Testis (tissue), 3 donors: ENCODE measurements around the gene FBXW5. TPM values are rescaled to one million over a fixed set of nuclear protein-coding genes. Genes with fewer than 3 reads are reported as not detected.

ENCODE experiments used
- DNase-seq: peaks from one replicate; pipeline ENCODE4 v3.0.0-alpha.2; 2019
- H3K27ac ChIP-seq, 2 donors: fragments of 200-600 bp; sonication (generic); one replicate each; pipeline ENCODE4 v1.5.1; 2019
- H3K27me3 ChIP-seq: fragments of 200-600 bp; sonication (generic); one replicate; pipeline ENCODE4 v1.5.1; 2019
- H3K36me3 ChIP-seq: fragments of 200-600 bp; sonication (generic); one replicate; pipeline ENCODE4 v1.5.1; 2017; ENCODE audit warnings: low read depth; ENCODE audit errors: missing control alignments
- H3K4me1 ChIP-seq: fragments of 200-600 bp; sonication (generic); one replicate; pipeline ENCODE4 v1.5.1; 2019
- H3K4me3 ChIP-seq, 2 donors: fragments of 200-600 bp; sonication (generic); one replicate each; pipeline ENCODE4 v1.5.1; 2017 to 2019
- H3K9me3 ChIP-seq: fragments of 200-600 bp; sonication (generic); one replicate; pipeline ENCODE4 v1.5.1; 2017
- POLR2A ChIP-seq: fragments of 450-650 bp; IDR thresholded peaks from one replicate; pipeline ENCODE4 v1.6.1; 2017; ENCODE audit warnings: antibody characterized with exemption, mild to moderate bottlenecking, moderate library complexity
- WGBS, 2 donors: methylation state at CpG; one replicate each; pipeline ENCODE4 v1.1.5; 2018; 5-methylcytosine and 5-hydroxymethylcytosine counted together
- intact Hi-C: fragments of 100-400 bp; cut with DNase I; formaldehyde crosslinking; loops from one replicate; pipeline ENCODE4 v1.15.1; 2023; ENCODE audit warnings: low total_unique reads
- polyA plus RNA-seq: library from polyadenylated mRNA; stranded (reverse); fragments of 350-450 nt; fragmentation: Illumina TruSeq; extraction: RNeasy Lipid Tissue Mini Kit (QIAGEN cat#74804); gene quantifications from one replicate; pipeline ENCODE4 v1.2.3, GENCODE V29; 2014; ENCODE audit warnings: low read depth, low replicate concordance; ENCODE audit not compliant: insufficient read depth
- total RNA-seq, 2 donors: library from RNA; depleted of rRNA; stranded (reverse); fragments of >200 nt; gene quantifications; one replicate each; pipeline ENCODE4 v1.2.3, GENCODE V29; 2016
- TF ChIP-seq, protein P1 (sequence below), 3 experiments: fragments of 450-650 bp in 2 of 3; fragments of 200-600 bp in 1 of 3; sonication (generic) in 1 of 3; IDR thresholded peaks; one replicate each; pipeline ENCODE4 v1.5.1; 2016 to 2019; ENCODE audit warnings: antibody characterized with exemption in 3 of 3, mild to moderate bottlenecking in 2 of 3, moderate library complexity in 1 of 3

Gene FBXW5
- total and polyA plus RNA-seq, 3 donors from 2014 or later, result 452 to 749 (median 509) TPM

DNA sequence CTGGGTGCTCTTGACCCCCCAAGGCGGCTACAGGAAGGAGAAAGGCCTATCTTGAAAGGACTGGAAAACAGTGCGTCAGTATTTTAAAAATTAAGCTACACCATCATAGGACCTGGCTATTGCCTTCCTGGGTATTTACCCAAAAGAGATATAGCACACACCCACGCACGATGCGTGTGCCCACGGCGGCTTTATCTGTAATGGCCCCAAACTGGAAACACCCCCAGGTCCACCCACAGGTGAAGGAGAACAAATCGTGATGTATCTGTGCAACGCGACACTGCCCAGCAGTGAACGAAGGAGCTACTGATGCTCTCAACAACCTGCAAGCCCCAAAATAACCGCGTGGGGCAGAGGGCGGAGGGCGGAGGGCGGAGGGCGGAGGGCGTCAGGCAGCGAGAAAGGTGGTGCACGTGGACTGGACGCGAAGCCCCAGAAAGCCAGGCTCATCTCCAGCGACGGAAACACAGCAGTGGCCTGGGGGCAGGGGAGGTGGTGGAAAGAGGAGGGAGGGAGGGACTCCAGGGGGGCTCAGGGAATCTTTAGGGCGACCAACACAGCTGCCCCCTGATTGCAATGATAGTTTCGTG, 20.4 kb upstream of the FBXW5 start:
- H3K27me3 ChIP-seq, result no peaks in the 10 kb centered on the region
- 75 to 87% methylated on average over 25 to 26 of the region's 26 CpGs for WGBS, 2 donors
- no peak for DNase-seq
- H3K9me3 ChIP-seq, result no peaks in the 10 kb centered on the region
- peak overlapping the region; percentile 81 for H3K27ac ChIP-seq
- no peaks in the 10 kb centered on the region for H3K36me3 ChIP-seq
- H3K4me3 ChIP-seq, result no peak overlapping the region
- H3K4me1 ChIP-seq, result peaks cover 72% of the 10 kb centered on the region
- no peak for TF ChIP-seq POLR2A
- TF ChIP-seq, protein P1, sequence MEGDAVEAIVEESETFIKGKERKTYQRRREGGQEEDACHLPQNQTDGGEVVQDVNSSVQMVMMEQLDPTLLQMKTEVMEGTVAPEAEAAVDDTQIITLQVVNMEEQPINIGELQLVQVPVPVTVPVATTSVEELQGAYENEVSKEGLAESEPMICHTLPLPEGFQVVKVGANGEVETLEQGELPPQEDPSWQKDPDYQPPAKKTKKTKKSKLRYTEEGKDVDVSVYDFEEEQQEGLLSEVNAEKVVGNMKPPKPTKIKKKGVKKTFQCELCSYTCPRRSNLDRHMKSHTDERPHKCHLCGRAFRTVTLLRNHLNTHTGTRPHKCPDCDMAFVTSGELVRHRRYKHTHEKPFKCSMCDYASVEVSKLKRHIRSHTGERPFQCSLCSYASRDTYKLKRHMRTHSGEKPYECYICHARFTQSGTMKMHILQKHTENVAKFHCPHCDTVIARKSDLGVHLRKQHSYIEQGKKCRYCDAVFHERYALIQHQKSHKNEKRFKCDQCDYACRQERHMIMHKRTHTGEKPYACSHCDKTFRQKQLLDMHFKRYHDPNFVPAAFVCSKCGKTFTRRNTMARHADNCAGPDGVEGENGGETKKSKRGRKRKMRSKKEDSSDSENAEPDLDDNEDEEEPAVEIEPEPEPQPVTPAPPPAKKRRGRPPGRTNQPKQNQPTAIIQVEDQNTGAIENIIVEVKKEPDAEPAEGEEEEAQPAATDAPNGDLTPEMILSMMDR (IDR thresholded peaks at IDR 0.05), result no peak
- intact Hi-C loops, result no loop called here

DNA sequence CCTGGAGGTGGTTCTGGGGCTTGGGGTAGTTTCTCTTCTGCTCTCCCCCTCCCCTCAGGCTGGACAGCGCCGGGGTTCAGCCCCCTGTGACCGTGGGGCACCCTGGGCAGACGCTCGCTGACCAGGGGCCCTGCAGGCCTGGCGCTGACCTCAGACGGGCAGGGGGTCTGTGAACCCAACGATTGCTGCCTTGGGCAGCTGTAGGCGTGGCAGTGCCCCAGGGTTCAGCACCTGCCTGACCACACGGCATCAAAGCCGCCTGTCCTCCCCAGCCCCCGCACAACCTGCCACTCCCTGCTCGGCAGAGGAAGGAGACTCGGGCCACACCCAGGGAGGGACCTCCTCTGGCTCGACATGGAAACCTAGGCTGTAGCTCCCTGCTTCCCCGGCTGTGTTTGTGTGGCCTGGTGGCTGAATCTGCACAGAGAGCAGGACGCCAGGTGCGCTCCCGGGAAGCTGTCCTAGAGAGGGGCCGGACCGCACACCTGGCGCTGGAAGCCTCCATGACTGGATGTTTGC, 19.7 kb upstream of the FBXW5 start:
- Histone ChIP-seq H3K36me3 (no peaks in the 10 kb centered on the region), H3K4me3 (no peak overlapping the region), H3K4me1 (peaks cover 72% of the 10 kb centered on the region), H3K27me3 (no peaks in the 10 kb centered on the region), H3K27ac (peak overlapping the region; percentile 81), H3K9me3 (no peaks in the 10 kb centered on the region)
- no peak for DNase-seq
- WGBS, 2 donors, result 64 to 70% methylated on average over 5 to 22 of the region's 22 CpGs
- intact Hi-C loops, result no loop called here
- TF ChIP-seq, protein P1 (IDR thresholded peaks at IDR 0.05), result no peak
- no peak for TF ChIP-seq POLR2A

DNA sequence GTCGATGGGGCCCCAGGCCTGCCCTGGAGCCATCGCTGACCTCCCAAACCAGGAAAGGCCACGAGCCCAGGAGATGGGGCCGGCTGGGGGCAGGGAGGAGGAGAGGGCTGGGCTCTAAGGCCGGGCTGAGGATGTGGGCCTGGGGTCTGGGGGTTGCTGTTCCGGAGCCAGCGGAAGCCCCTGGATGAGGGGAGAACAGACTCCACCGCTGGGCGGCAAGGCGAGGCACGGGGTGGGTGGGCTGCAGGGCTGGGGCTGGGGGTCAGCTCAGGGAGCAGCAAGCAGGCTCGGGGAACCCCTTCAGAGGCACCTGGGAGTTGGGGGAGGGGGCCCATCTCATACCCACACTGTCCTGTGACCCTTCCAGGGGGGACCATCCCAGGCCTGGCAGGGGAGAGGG, 19.2 kb upstream of the FBXW5 start:
- H3K36me3 ChIP-seq, result no peaks in the 10 kb centered on the region
- no peak for DNase-seq
- H3K27me3 ChIP-seq, result no peaks in the 10 kb centered on the region
- WGBS, 2 donors, result 80 to 82% methylated on average over 2 to 12 of the region's 12 CpGs
- intact Hi-C loops, result no loop called here
- no peak overlapping the region for H3K4me3 ChIP-seq
- TF ChIP-seq POLR2A, result no peak
- TF ChIP-seq, protein P1 (IDR thresholded peaks at IDR 0.05), result no peak
- no peaks in the 10 kb centered on the region for H3K9me3 ChIP-seq
- peaks cover 72% of the 10 kb centered on the region for H3K4me1 ChIP-seq
- H3K27ac ChIP-seq, result peak overlapping the region; percentile 81

DNA sequence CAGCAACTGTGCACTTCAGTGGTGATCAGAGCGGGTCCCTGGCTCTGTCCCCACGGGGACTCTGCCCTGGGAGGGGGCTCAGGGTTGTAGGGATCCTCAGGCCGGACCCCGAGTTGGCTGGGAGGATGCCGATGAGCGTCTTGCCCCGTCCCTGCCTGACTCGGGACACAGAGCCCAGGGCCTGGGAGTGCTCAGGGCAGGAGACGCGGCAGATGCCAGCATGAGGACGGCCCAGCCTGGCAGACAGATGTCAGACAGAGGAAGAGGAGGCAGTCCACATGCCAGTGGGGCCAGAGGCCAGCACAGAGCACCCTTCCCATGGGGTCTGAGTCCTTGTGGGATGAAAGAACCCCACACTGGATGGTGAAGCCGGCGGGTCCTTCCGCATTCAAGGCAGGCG, 18.8 kb upstream of the FBXW5 start:
- Histone ChIP-seq H3K4me1 (peaks cover 68% of the 10 kb centered on the region), H3K4me3 (no peak overlapping the region), H3K36me3 (no peaks in the 10 kb centered on the region), H3K9me3 (no peaks in the 10 kb centered on the region), H3K27me3 (no peaks in the 10 kb centered on the region), H3K27ac (peak overlapping the region; percentile 81)
- DNase-seq, result no peak
- 50 to 53% methylated on average over 7 to 15 of the region's 15 CpGs for WGBS, 2 donors
- TF ChIP-seq POLR2A, result no peak
- TF ChIP-seq, protein P1 (IDR thresholded peaks at IDR 0.05), result no peak
- intact Hi-C loops, result no loop called here

DNA sequence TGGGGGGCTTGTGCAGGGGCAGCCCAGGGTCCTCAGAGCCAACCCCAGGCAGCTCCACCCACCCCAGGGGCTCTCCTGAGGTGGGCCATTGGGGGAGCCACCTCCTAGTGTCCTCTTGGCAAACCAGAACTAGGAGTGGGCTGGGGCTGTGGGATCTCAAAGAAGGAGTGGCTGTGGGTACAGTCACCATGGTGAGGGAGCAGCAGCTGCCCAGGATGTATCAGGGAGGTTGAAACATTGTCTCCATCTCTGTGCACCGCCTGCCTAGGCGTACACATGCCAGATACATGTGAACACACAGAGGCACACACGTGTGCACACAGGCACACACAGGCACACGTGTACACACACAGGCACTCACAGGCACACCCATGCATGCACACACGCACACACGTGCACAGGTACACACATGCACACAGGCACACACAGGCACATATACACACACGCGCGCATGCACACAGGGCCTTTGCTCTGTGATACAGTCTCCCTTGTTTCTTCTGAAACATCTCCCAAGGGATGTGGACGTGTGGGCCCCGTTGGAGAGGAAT, 18.2 kb upstream of the FBXW5 start:
- no peaks in the 10 kb centered on the region for H3K9me3 ChIP-seq
- peaks cover 64% of the 10 kb centered on the region for H3K4me1 ChIP-seq
- TF ChIP-seq POLR2A, result no peak
- TF ChIP-seq, protein P1 (IDR thresholded peaks at IDR 0.05), result no peak
- 64 to 77% methylated on average over 7 to 11 of the region's 11 CpGs for WGBS, 2 donors
- H3K36me3 ChIP-seq, result no peaks in the 10 kb centered on the region
- no peaks in the 10 kb centered on the region for H3K27me3 ChIP-seq
- no peak overlapping the region for H3K4me3 ChIP-seq
- H3K27ac ChIP-seq, result peak overlapping the region; percentile 81
- DNase-seq, result peak; percentile 85
- intact Hi-C loops, result no loop called here
